Measurements from ENCODE around the gene MLPH.

The MLPH gene

DNA sequence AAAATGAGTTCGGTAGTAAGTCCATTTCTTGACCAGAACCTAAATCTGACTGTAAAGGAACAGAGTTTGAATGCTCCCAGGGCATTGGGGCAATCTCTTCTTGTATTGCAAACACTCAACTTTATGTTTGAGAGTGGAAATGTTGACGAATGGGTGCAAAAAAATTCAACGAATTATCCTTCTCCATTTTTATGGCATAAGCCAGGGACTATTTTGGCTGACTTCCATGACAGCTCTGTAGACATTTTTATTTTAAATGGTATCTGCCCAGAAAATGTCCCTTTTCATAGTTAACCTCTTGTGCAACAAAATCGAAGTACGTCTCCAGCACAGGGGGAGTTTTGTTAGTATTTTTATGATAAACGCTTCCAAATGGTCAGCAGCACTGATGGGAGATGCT lies 3.7 kb downstream of the MLPH start:
- H3K4me3 ChIP-seq (replicated peaks; ENCODE audit: low read depth, low read length): no peak overlapping the region
- TF ChIP-seq, protein P1, sequence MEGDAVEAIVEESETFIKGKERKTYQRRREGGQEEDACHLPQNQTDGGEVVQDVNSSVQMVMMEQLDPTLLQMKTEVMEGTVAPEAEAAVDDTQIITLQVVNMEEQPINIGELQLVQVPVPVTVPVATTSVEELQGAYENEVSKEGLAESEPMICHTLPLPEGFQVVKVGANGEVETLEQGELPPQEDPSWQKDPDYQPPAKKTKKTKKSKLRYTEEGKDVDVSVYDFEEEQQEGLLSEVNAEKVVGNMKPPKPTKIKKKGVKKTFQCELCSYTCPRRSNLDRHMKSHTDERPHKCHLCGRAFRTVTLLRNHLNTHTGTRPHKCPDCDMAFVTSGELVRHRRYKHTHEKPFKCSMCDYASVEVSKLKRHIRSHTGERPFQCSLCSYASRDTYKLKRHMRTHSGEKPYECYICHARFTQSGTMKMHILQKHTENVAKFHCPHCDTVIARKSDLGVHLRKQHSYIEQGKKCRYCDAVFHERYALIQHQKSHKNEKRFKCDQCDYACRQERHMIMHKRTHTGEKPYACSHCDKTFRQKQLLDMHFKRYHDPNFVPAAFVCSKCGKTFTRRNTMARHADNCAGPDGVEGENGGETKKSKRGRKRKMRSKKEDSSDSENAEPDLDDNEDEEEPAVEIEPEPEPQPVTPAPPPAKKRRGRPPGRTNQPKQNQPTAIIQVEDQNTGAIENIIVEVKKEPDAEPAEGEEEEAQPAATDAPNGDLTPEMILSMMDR (IDR thresholded peaks at IDR 0.05; ENCODE audit: low read length, missing control alignments): no peak
- DNase-seq (ENCODE audit: low read depth): no peak

DNA sequence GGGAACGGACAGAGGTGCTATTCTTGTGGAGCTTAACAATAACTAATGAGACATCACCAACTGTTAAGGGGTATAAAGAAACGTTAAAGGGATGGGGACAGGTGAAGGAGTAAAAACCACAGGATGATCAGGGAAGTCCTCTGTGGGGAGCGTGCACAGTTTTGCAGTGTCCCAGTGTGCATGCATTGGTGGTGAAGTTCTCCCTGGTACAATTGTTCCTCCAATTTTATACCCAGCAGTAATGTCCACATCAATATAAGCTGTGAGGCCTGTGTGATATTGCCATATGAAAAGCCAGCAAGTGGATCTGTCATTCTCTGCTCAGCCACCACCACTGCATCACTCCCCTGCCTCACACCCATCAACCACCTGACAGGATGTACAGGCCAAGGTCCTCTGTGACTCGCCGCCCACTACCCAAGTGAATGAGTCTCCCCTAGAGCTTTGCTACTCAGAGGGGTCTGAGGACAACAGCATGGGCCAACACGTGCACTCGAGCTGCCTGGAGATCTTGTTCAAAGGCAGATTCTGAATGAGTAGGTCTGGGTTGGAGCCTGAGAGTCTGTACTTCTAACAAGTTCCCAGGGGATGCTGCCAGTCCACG lies 4.6 kb downstream of the MLPH start:
- no peak overlapping the region for H3K4me3 ChIP-seq (replicated peaks; ENCODE audit: low read depth, low read length)
- DNase-seq (ENCODE audit: low read depth): no peak
- TF ChIP-seq, protein P1 (IDR thresholded peaks at IDR 0.05; ENCODE audit: low read length, missing control alignments): no peak

DNA sequence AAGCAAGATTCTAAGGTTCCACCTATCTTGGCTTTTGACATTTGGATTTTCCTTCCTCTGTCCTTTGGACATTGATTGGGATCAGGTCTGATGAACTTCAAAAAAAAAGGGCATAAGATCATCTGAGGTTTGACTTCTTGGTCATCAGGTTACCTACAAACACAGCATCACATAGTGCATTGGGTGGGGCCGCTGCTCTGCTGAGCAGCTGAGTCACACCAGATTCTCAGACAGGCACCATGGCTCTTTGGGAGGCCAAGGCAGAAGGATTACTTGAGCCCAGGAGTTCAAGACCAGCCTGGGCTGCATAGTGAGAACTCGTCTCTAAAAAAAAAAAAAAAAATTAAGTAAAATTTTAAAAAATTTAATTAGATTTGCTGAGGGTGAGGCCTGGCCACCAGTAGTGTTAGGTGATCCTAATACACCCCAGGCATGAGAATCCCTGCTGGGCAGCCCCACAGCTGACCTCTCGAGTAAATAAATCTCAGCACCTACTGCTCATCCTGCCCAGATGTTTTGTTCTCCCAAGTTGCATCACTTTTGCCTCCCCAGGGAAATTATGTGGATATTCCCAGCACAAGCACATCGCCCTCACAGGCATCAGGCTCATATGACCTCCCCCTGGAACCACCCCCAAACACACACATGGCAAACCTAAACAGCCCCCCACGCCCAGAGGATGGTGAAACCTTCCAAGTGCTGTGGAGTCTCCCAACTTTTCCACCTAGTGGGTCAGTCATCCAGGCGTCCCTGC lies 5.3 kb downstream of the MLPH start:
- DNase-seq (ENCODE audit: low read depth): no peak
- no peak overlapping the region for H3K4me3 ChIP-seq (replicated peaks; ENCODE audit: low read depth, low read length)
- TF ChIP-seq, protein P1 (IDR thresholded peaks at IDR 0.05; ENCODE audit: low read length, missing control alignments): no peak

DNA sequence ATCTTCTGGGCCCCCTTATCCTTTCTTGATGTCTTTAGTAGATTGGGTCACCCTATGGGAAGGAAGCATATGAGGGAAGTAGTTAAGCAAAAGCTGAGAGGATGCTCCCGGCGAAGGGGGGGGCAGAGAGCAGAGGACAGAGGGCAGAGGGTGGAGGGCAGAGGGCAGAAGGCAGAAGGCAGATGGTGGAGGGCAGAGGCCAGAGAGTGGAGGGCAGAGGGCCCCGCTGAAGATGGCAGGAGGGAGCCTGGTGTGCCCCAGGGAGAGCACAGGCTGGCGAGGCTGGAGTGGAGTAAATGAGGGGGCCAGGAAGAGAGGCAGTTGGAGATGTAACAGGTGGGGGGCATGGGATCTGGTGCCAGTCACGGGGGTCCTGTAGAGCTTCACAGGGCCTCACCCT lies 7.0 kb downstream of the MLPH start:
- H3K4me3 ChIP-seq (replicated peaks; ENCODE audit: low read depth, low read length): no peak overlapping the region
- TF ChIP-seq, protein P1 (IDR thresholded peaks at IDR 0.05; ENCODE audit: low read length, missing control alignments): no peak
- no peak for DNase-seq (ENCODE audit: low read depth)

DNA sequence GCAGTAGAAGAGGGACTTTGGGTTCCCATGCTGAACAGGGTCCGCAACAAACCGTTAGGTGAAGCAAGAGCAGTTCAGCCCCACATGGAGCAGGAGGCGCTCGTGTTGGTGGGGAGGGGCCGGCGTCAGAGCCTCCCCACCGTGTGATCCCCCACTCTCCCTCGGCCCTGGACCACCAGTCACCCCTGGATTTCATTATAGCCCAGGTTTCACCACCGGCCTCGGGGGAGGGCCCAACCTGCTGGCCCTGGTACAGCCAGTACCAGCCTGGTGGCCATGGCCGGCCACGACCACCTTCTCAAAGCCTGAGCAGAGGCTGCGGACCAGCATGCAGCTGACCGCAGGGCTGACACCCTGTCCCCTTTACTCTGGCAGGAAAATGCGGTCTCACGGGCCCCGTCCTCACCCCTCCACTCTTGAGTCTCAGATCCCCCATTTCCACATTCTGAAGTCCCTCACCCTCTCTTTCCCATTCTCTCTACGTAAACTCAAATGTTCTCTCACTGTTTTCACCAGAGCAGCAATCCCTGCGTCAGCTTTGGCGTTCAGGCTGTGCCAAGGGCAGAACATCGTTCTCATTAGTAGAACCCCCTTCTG lies 8.6 kb downstream of the MLPH start:
- TF ChIP-seq, protein P1 (IDR thresholded peaks at IDR 0.05; ENCODE audit: low read length, missing control alignments): no peak
- H3K4me3 ChIP-seq (replicated peaks; ENCODE audit: low read depth, low read length): no peak overlapping the region
- no peak for DNase-seq (ENCODE audit: low read depth)

DNA sequence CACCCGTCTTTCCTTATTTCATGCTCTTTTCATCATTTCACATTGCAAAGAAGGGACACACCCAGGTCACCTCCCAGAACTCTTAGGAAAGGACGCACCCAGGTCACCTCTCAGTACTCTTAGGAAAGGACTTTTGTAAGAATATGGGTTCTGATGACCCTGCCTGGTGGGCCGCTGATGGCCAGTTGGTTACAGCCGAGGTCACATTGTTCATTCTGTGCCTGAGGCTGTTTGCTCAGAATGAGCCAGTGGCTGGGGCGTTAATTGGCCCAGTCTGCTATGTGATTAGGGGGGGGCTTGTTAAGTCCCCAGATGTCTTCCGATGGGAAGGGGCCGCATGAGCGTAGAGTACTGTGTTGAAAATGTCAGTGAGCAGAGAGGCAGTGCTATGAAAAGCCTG lies 9.4 kb downstream of the MLPH start:
- no peak overlapping the region for H3K4me3 ChIP-seq (replicated peaks; ENCODE audit: low read depth, low read length)
- TF ChIP-seq, protein P1 (IDR thresholded peaks at IDR 0.05; ENCODE audit: low read length, missing control alignments): no peak
- no peak for DNase-seq (ENCODE audit: low read depth)

Data from fibroblast of pulmonary artery (primary cell).